Stimulated activated CD8-positive, alpha-beta memory T cell treated with anti-CD3 and anti-CD28 coated beads, Interleukin-2, amount 100 ng/mL, for 1 hour (primary cell): ENCODE results near the gene TBC1D22A.

ENCODE experiments used
- DNase-seq, 2 donors: peaks; one replicate each; pipeline ENCODE4 v3.0.0-alpha.2; 2020; ENCODE audit warnings: low read depth in 2 of 2

TBC1D22A gene

DNA sequence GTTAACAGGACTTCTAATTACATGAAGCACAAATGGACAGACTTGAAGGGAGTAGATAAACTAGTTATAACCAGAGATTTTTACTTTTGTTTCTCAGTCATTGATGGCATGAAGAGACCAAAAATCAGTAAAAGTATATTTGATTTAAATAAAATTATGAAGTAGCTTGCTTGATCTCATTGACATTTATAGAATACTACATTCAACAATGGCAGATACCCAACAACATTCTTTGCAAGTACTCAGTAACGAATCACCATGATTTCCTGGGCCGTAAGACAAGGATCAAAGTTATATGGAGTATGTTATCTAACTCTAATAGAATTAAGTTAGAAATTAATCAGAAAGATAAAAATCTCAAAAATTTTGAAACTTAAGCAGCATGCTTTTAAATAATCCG lies 317.6 kb downstream of the TBC1D22A start:
- no peak for DNase-seq

- no peak for DNase-seq
These were observed 320.1 kb downstream of the TBC1D22A start for GRCh38 chr22:47082505-47082904.

DNA sequence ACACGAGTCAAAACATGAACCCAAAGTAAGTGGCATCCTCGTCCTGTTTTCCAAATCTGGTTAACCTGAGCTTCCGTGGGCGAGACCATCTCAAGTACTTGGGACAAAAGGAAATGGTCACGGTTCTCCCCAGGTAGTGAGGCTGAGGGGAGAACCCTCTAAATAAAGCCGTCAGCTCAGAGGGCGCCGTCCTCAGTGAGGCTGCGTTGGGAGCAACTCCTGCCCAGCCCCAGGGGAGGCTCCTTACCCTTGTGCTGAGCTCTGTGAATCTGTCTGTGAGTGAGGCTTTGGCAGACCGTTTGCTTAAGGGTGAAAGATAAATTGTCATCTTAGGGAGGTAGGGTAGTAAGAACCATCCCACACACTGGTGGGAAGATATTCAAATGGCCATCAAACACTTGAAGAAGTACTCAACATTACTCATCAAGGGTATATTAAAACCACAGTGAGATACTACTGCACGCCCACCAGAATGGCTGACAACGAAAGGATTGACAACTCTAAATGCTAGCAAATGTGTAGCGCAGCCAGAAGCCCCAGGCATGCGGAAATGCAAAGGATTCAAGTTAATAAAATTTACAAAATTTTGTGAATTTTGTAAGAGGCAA lies 321.0 kb downstream of the TBC1D22A start:
- no peak for DNase-seq

DNA sequence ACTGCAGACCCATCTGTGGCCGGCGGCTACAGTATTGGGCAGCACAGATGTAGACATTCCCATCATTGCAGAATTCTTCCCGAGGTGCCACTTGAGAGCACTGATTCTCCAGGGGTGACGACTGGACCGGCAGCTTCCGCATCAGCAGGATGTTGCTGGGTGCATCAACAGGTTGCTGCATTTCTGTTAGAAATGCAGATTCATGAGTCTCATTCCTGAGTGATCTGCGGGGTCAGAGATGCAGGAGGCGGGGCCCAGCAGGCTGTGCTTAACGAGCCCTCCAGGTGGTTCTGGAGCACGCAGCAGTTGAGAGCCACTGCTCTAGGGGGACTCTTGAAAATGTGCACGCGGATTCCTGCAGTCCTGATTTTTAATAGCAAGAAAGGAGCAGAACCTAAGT lies 321.8 kb downstream of the TBC1D22A start:
- DNase-seq, result no peak

GRCh38 chr22:47086596-47087248 lies 324.3 kb downstream of the TBC1D22A start:
- DNase-seq, result no peak

- DNase-seq, result no peak
These were observed 326.2 kb downstream of the TBC1D22A start for GRCh38 chr22:47088480-47089158.

GRCh38 chr22:47089374-47089773 lies 326.9 kb downstream of the TBC1D22A start:
- DNase-seq, result no peak

- DNase-seq, result no peak
These were observed 327.5 kb downstream of the TBC1D22A start for GRCh38 chr22:47089796-47090460.

GRCh38 chr22:47090591-47091245 lies 328.3 kb downstream of the TBC1D22A start:
- no peak for DNase-seq

DNA sequence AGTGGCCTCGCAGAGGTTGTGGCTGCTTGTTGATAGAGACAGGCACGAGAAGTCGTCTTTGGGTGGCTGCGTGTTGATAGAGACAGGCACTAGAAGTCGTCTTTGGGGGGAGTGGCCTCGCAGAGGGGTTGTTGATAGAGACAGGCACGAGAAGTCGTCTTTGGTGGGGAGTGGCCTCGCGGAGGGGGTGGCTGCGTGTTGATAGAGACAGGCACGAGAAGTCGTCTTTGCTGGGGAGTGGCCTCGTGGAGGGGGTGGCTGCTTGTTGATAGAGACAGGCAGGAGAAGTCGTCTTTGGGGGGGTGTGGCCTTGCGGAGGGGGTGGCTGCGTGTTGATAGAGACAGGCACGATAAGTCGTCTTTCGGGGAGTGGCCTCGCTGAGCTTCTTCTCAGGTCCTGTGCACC lies 328.8 kb downstream of the TBC1D22A start:
- no peak for DNase-seq

DNA sequence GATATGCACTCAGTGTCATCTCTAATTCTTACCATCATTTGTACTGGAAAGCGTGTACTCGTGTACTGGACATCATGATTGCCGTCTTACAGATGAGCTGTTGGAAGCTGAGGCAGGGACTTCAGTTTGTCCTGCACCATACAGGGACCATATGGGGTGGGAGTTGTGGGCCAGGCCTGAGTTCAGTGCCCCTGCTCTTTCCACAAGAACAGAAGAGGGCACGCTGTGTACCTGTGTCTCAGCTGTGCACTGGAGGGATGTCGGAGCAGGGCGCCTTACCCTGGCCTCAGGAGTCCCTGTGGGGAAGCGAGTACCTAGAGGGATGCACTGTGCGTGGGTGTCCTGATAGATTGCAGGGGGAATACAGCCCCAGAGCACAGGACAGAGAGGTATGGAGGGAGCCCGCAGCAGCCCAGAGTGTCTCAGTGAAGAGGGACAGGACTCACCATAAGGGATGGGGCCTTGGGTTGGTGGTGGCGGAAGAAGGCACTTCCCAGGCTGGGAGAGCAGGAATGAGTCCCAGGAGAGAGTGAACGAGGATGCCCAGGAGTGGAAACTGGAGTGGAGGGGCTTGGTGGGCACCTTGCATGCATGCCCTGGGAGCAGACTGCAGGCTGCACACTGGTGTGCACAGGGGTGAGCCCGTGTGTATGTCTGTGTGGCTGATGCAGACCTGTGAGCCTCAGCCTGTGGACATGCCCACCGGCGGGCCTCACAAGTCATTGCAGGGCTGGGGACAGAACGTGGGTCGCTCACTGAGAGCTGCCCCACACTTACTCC lies 329.7 kb downstream of the TBC1D22A start:
- DNase-seq, result no peak

DNA sequence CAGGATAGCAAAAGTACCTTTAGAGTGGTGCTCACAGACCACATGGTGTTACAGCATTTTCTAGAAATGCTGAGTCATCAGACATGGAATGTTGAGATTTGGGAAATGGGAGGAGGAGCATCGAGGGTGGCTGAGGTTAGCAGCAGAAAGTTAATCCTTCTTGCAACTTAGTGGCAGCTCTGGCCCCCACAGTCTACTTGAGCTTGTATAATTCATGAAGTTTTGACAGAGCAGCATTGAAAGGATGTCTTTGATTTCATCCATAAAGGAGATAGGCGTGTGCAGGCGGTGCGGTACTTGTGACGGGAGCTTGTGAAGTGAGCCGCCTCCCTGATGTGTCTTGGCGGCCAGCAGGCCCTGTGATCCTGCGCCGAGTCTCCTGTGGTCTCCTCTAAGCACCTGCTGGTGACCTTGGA lies 330.5 kb downstream of the TBC1D22A start:
- DNase-seq, result no peak

DNA sequence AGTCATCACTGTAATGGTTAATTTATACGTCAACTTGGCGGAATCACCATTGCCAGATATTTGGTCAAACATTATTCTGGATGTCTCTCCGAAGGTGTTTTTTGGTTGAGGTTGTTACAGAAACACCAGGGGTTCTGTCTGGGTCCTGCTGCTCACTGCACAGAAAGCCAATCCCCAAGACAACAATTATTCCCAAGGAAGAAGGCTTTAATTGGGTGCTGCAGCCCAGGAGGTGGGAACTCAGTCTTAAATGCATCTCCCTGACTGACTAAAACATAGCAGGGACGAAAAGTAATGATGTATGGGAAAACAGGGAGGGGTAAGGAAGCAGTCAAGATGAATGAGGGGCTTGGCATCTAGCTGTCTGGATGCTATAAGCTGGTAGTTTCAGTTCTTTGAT lies 331.3 kb downstream of the TBC1D22A start:
- DNase-seq, result no peak

DNA sequence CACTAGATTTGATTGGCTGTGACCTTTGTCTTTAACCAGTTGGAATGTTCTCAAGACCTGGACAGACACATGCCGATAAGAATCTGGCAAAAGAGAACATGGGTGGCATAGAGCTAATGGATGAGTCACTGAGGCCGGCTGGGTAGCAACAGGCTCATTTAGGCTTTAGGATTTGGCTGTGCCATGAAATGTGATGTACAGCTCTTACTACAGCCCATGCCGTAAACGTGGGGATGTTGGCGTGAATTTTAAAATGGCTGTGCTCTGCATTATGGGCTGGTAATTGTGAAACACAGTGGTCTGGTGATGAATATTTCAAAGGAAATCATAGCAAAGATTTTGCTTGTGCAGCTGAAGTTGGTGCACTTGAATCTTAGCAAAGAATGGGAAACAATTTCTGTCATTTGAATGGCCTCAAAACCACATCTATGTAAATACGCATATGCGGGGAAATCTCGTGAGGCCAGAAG lies 332.4 kb downstream of the TBC1D22A start:
- DNase-seq, result no peak

DNA sequence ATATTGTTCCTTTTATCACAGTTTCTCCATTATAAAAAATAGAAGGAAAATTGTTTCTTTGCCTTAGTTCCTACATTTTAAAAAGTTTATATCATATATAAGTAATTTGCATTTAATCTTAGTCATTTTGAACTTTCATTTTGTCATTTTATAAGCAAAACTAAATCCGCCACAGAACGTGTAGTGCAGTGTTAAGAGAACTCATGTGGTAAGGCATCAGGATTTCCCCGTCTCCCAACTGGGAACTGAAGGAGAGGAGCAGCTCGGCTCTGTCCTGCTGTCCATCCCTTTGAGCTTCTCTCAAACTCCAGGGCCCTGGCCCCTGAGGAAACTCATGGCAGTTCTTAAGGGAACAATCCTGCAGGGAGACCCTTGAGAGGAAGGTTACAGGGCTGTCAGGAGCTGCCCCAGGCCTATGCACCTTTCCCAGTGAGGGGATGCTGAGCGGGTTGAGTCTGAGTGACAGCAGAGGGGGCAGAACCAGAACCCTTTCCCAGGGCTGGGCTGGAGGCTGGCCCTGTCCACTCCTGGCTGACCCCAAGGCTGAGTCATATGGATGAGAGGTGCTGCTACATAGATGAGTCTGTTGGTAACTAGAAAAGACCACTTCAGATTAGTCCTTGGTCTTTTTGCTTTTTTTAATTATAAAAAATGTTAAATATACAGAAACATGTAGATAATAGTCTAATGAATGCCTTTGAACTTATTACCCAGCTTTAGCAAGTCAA lies 333.1 kb downstream of the TBC1D22A start:
- no peak for DNase-seq

GRCh38 chr22:47098121-47098520 lies 335.7 kb downstream of the TBC1D22A start:
- DNase-seq, result no peak

GRCh38 chr22:47098554-47098953 lies 336.1 kb downstream of the TBC1D22A start:
- DNase-seq, result no peak

GRCh38 chr22:47100019-47100418 lies 337.6 kb downstream of the TBC1D22A start:
- DNase-seq, result no peak

GRCh38 chr22:47100646-47101200 lies 338.3 kb downstream of the TBC1D22A start:
- DNase-seq, result no peak

GRCh38 chr22:47101321-47101885 lies 339.0 kb downstream of the TBC1D22A start:
- no peak for DNase-seq
